NCI-H2107 treated with DMSO at 0.1 percent for 48 hours (cell line): ENCODE measurements around the gene MAGI1.

Source experiments
- DNase-seq: peaks from one replicate; lab custom pipeline; 2025; ENCODE audit not compliant: unreplicated experiment; lab: John Stamatoyannopoulos, UW

MAGI1 gene

GRCh38 chr3:65767551-65767950 lies 271.2 kb downstream of the MAGI1 start:
- no peak for DNase-seq

- DNase-seq: no peak
Measured at GRCh38 chr3:65762235-65762580, 276.5 kb downstream of the MAGI1 start.

DNA sequence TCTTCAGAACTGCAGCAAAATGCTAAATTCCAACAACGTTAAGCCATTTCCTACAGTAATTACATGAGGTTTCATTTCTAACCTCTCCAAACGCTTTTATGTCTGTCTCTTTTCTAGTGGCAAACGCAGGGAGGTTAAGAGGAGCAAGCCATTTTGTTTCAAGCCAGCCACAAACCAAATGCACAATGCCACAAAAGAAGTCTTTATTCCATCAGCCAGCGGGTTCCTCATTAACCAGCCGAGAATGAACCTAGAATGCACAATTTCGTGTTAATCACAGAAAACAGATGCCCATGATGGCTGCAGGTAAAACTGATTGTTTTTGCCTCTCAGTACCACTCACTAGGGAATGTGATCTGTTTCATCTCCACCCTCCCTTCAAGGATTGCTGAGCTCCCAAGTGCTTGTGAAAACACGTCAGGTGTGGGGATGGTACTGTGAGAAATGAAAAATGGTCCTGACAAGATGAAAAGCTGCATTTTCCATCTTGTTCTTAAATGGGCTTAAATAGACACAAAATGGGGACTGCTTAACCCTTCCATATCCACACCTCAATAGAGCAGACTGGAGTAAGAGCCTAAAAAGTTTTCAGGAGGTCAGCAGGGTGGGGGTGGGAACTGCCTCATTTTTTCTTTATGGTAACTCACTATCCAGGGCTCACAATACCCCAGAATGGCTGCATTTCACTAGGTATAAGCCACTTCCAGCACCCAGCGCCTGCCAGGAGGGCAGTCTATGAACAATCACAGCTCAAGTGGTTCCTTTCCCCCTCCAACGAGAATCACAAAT lies 277.1 kb downstream of the MAGI1 start:
- DNase-seq: no peak

DNA sequence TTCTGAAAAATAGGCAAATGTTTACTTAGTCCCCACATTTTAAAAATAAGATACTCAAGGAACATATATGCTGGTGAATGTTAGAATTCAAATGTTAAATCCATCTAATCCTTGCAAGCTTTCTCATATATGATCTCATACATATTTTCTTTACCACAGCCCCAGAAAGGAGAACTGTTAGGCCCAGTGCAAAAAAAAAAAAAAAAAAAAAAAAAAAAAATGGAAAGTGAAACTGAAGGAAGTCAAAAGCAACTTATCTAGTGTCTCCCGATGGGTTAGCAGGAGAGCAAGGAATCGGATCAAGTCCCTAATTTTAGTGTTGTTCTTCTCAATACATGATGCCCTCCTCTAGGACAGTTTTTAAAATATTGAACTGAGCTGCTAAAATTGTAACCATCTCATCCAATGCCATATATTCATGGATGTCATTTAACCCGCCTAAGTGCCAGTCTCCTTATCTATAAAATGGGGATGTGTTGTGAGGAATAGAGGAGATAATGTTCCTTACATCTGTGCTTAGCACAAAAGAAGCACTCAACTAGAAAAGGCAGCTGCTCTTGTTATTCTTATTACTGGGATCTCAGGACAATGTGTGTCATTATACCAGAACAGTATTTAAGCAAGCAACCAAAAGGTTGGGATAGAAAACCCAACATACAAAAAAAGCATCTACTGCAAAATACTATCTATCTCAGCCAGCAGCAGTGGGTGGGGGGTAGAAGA lies 279.7 kb downstream of the MAGI1 start:
- no peak for DNase-seq

GRCh38 chr3:65758438-65758837 lies 280.3 kb downstream of the MAGI1 start:
- DNase-seq: no peak

GRCh38 chr3:65752636-65753035 lies 286.1 kb downstream of the MAGI1 start:
- no peak for DNase-seq

DNA sequence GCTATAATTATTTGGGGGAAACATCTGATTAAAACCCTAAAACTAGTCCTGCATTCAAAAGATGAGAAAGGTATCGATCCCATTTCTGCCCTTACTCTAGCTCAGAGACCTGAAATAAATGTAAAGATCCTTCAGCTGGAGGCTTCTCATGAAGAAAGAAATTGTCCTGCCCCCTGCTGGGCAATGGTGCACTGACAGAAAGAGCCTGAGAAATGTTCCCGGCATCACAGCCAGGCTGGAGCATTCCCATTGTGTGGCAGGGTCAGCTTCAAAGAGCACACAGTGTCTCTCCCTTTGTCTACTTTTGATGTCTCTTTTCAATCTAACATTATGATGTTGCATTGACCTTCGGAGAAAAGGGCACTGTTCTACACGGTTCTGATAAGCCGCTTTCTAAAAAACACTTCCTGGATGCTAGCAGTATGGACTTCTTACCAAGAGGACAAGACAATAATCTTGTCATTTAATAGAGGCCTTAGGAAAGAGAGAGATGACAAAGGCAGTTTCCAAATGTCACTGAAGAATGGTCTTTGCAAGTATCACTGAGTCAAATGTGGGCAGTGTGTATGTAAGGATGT lies 287.5 kb downstream of the MAGI1 start:
- DNase-seq: no peak

DNA sequence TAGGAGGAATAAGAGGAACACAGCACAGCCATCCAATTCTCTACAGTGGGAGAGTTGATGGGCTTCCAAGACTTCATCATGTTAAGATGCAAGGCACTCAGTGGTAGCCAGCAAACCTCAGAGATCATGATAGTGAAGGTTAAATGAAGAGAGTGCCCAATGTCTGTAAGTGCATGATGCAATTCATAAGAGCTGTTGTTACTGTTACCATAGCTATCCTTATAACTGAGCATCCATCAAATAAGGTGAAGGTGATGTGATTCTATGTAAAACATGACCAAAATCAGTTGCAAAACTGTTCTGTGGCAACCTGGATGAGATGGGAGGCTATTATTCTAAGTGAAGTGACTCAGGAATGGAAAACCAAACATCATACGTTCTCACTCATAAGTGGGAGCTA lies 289.7 kb downstream of the MAGI1 start:
- DNase-seq: no peak

DNA sequence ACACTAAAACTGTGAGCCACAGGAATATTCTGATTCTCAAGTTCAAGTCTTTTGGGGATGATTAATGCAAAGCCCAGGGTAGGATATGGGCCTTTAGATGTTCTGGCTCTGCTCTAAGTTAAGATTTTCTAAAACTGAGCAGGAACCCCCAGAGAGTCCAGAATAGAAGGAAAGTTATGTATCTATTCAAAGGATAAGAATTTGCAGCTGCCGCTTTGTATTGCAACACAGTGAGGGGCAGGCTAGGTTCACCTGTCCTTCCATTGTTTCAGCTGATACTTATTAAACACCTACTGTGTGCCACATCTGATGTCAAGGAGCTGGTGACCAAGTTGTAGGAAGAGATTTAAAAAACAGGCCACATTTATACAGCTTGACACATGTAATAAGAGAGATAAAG lies 290.4 kb downstream of the MAGI1 start:
- no peak for DNase-seq

DNA sequence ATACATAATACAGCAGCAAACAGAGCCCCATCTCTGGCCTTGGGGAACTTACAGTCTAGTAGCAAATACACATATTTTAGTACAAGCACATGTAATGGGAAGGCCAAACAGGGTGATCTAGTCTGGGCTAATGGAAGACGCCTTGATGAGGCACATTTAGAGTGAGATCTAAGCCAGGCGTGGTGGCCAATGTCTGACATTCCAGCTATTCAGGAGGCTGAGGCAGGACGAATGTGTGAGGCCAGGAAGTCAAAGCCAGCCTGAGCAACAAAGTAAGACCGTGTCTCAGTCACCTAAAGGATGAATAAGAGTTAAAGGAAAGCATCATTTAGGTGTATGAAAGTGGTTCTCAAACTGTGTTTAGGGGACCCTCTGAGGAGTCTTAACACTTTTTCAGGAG lies 291.9 kb downstream of the MAGI1 start:
- DNase-seq: no peak

GRCh38 chr3:65745306-65745705 lies 293.4 kb downstream of the MAGI1 start:
- no peak for DNase-seq

DNA sequence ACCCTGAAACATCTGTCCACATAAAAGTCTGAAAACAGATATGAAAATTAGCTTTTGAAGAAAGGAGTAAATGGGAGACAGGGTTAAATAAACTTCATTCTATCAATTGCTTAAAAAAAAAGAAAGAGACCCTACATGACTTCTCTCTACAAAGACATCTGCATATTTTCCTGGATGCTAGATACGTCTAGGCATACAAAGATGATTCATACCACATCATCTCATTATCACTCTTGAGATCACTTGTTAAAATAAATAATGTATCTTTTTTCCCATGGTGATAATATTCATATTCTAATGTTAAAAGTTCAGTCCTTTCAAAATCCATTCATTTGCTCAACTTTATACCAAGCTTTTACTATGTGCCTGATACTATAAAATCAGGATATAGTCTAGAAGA lies 295.8 kb downstream of the MAGI1 start:
- DNase-seq: no peak

DNA sequence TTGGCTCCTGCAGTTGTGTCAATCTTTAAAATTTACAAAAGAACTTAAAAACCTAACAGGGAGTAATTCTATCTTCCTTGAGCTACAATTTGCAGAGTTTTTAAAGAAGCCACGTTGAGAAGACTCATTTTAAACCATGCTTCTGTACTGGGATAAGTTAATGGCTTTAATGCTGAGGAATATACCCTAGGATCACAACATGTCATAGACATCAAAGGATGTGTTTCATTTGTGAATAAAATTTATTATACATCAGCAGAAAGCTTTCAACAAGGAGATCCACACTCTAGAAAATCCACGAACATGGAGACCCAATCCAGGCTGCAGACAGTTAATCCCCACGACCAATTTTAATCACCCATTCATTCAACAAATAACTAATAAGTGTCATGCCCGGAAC lies 297.2 kb downstream of the MAGI1 start:
- DNase-seq: no peak

GRCh38 chr3:65739901-65740541 lies 298.7 kb downstream of the MAGI1 start:
- no peak for DNase-seq

GRCh38 chr3:65734792-65735191 lies 303.9 kb downstream of the MAGI1 start:
- no peak for DNase-seq

GRCh38 chr3:65734382-65734781 lies 304.3 kb downstream of the MAGI1 start:
- DNase-seq: no peak

- DNase-seq: no peak
Measured at GRCh38 chr3:65733459-65733858, 305.3 kb downstream of the MAGI1 start.

DNA sequence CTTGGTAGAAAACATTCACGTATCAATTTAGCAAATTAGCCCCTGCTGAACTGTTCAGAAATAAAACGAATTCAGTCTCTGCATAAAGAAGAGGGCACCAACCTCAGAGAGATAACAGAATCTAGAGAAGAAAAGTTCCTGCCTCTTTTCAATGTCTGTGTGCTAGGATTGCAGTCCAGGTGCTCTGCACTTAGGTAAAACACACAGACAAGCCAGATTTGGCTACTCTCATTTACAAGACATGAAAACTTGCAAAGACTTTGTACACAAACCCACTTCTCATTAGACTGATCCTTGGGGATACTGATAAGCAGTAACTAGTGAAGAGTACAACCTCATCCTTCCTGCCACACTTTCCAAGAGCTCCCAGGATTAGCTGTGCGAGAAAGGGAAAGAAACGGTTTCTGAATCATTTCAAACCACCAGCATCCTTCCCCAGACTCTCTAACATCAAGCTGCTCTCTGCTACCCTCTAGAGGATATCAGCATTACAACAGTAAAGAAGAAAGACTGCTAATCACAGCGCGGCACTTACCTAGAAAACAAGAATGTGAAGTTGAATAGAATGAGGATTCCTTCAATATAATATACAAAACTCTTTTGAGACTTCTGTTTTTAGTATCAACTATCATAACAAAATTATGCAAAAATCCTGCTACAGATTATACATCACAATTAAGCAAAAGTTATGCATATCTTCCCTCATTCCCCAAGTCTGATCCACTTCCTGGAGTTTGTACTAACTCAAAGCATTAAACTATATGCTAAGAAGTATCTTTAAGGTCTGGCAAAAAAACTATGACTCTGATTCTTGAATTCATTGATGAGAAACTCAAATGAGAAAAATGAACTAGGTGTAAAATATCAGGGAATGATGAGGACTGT lies 306.4 kb downstream of the MAGI1 start:
- DNase-seq: no peak

- no peak for DNase-seq
Measured at GRCh38 chr3:65730449-65730848, 308.3 kb downstream of the MAGI1 start.

- no peak for DNase-seq
Measured at GRCh38 chr3:65729973-65730372, 308.7 kb downstream of the MAGI1 start.

- no peak for DNase-seq
Measured at GRCh38 chr3:65729555-65729954, 309.2 kb downstream of the MAGI1 start.
